ENCODE results near the gene PISD.
"Not testable (repeated sequence)": the region's sequence is repeated elsewhere in the genome, so short reads cannot be mapped to it uniquely, and the experiment has no call there.

Gene PISD

GRCh38 chr22:31604746-31605705 is 57.0 kb downstream of the PISD start:
- DNase-seq: no peak

- DNase-seq: no peak
Observed at GRCh38 chr22:31604137-31604705, 57.8 kb downstream of the PISD start.

- no peak for DNase-seq
Observed at GRCh38 chr22:31603574-31603973, 58.4 kb downstream of the PISD start.

GRCh38 chr22:31603081-31603525 is 58.9 kb downstream of the PISD start:
- no peak for DNase-seq

- peak; percentile 57 for DNase-seq
Observed at GRCh38 chr22:31602259-31602952, 59.6 kb downstream of the PISD start.

GRCh38 chr22:31595271-31595670 is 66.7 kb downstream of the PISD start:
- DNase-seq: no peak

- not testable (repeated sequence) for DNase-seq
Observed at GRCh38 chr22:31590161-31590560, 71.9 kb downstream of the PISD start.

GRCh38 chr22:31588970-31589675 is 72.9 kb downstream of the PISD start:
- DNase-seq: no peak

- no peak for DNase-seq
Observed at GRCh38 chr22:31586137-31586920, 75.7 kb downstream of the PISD start.

- DNase-seq: no peak
Observed at GRCh38 chr22:31585161-31585859, 76.7 kb downstream of the PISD start.

- DNase-seq: no peak
Observed at GRCh38 chr22:31584804-31585160, 77.2 kb downstream of the PISD start.

GRCh38 chr22:31583861-31584485 is 78.0 kb downstream of the PISD start:
- peak; percentile 6 for DNase-seq

GRCh38 chr22:31579835-31580242 is 82.2 kb downstream of the PISD start:
- no peak for DNase-seq

GRCh38 chr22:31578171-31578570 is 83.8 kb downstream of the PISD start:
- DNase-seq: no peak

- no peak for DNase-seq
Observed at GRCh38 chr22:31577711-31578110, 84.3 kb downstream of the PISD start.

GRCh38 chr22:31575190-31575589 is 86.8 kb downstream of the PISD start:
- no peak for DNase-seq

- DNase-seq: no peak
Observed at GRCh38 chr22:31574055-31574670, 87.9 kb downstream of the PISD start.

- DNase-seq: no peak
Observed at GRCh38 chr22:31572939-31573338, 89.1 kb downstream of the PISD start.

GRCh38 chr22:31569126-31569525 is 92.9 kb downstream of the PISD start:
- DNase-seq: no peak
